Neural cell (in vitro differentiated cells): ENCODE data around the gene AHNAK2. TPM values are rescaled to one million over a fixed set of nuclear protein-coding genes. Genes with fewer than 3 reads are reported as not detected.

Experiments used
- H2AFZ ChIP-seq: fragments of 200-600, 300-800 bp; sonication (generic), shearing (Covaris generic); 2 replicates; pipeline ENCODE4 v1.6.0; 2014; ENCODE audit warnings: low read depth, mild to moderate bottlenecking, antibody characterized with exemption, low read length, moderate library complexity
- H3F3A ChIP-seq: fragments of 200-600 bp; shearing (Covaris generic); 2 replicates; pipeline ENCODE4 v1.6.1; 2016; ENCODE audit warnings: mild to moderate bottlenecking, moderate library complexity, mixed read lengths, antibody characterized with exemption, low read length; ENCODE audit not compliant: insufficient read depth, poor library complexity, severe bottlenecking
- H3K27ac ChIP-seq: fragments of 200-600, 300-800 bp; sonication (generic), shearing (Covaris generic); 2 replicates; pipeline ENCODE4 v1.5.1; 2014; ENCODE audit warnings: mild to moderate bottlenecking, low read length, moderate library complexity
- H3K27me3 ChIP-seq: fragments of 300-800, 200-600 bp; sonication (generic), shearing (Covaris generic); 2 replicates; pipeline ENCODE4 v1.6.0; 2014; ENCODE audit warnings: mild to moderate bottlenecking, low read depth, low read length, moderate library complexity; ENCODE audit not compliant: insufficient read depth
- H3K36me3 ChIP-seq: fragments of 300-800, 200-600 bp; sonication (generic), shearing (Covaris generic); 2 replicates; pipeline ENCODE4 v1.5.1; 2014; ENCODE audit warnings: mild to moderate bottlenecking, antibody characterized with exemption, low read length, moderate library complexity; ENCODE audit not compliant: insufficient read depth
- H3K4me2 ChIP-seq: fragments of 300-800, 200-600 bp; sonication (generic), shearing (Covaris generic); 2 replicates; pipeline ENCODE4 v1.6.0; 2014; ENCODE audit warnings: mild to moderate bottlenecking, low read length
- H3K4me3 ChIP-seq: fragments of 300-800, 200-600 bp; sonication (generic), shearing (Covaris generic); 2 replicates; pipeline ENCODE4 v1.5.1; 2014; ENCODE audit warnings: mild to moderate bottlenecking, low read length, moderate library complexity
- H3K79me2 ChIP-seq: fragments of 200-600 bp; shearing (Covaris generic); replicated peaks from 2 replicates; pipeline ENCODE4 v1.6.0; 2014; ENCODE audit warnings: mild to moderate bottlenecking, low read length, moderate library complexity; ENCODE audit not compliant: insufficient read depth
- H3K9ac ChIP-seq: fragments of 300-800, 200-600 bp; sonication (generic), shearing (Covaris generic); 2 replicates; pipeline ENCODE4 v1.6.1; 2016; ENCODE audit warnings: mild to moderate bottlenecking, low read length, mixed read lengths
- H3K9me2 ChIP-seq: fragments of 200-600 bp; shearing (Covaris generic); 2 replicates; pipeline ENCODE4 v1.6.1; 2016; ENCODE audit warnings: mild to moderate bottlenecking, low read length, mixed read lengths; ENCODE audit not compliant: insufficient read depth
- H3K9me3 ChIP-seq: fragments of 200-600, 300-800 bp; sonication (generic), shearing (Covaris generic); 2 replicates; pipeline ENCODE4 v1.6.1; 2016; ENCODE audit warnings: mild to moderate bottlenecking, mixed run types, low read length, moderate library complexity, mixed read lengths
- H4K20me1 ChIP-seq: fragments of 200-600 bp; shearing (Covaris generic); 2 replicates; pipeline ENCODE4 v1.6.1; 2016; ENCODE audit warnings: mild to moderate bottlenecking, mixed run types; ENCODE audit not compliant: insufficient read depth
- EP300 ChIP-seq: fragments of 450-650 bp; conservative IDR thresholded peaks from 2 replicates; pipeline ENCODE4 v1.6.1; 2014; ENCODE audit warnings: antibody characterized with exemption, mild to moderate bottlenecking, moderate library complexity; ENCODE audit not compliant: poor library complexity, severe bottlenecking
- EZH2 ChIP-seq: fragments of 200-600, 300-800 bp; shearing (Covaris generic), sonication (generic); IDR thresholded peaks from 2 replicates; pipeline ENCODE4 v1.6.1; 2014; ENCODE audit warnings: antibody characterized with exemption, low read length, borderline replicate concordance, mild to moderate bottlenecking; ENCODE audit not compliant: insufficient read depth, poor library complexity, severe bottlenecking
- MXI1 ChIP-seq: fragments of 450-650 bp; conservative IDR thresholded peaks from 2 replicates; pipeline ENCODE4 v1.6.1; 2014; ENCODE audit warnings: antibody characterized with exemption, mild to moderate bottlenecking; ENCODE audit not compliant: poor library complexity, severe bottlenecking
- POLR2AphosphoS5 ChIP-seq: IDR thresholded peaks from 2 replicates; pipeline ENCODE4 v1.6.1; 2012
- RAD21 ChIP-seq: fragments of 450-650 bp; conservative IDR thresholded peaks from 2 replicates; pipeline ENCODE4 v1.6.1; 2014; ENCODE audit warnings: antibody characterized with exemption, mild to moderate bottlenecking, moderate library complexity
- SMC3 ChIP-seq: fragments of 450-650 bp; conservative IDR thresholded peaks from 2 replicates; pipeline ENCODE4 v1.6.1; 2014; ENCODE audit warnings: antibody characterized with exemption, mild to moderate bottlenecking, moderate library complexity; ENCODE audit not compliant: poor library complexity
- TAF1 ChIP-seq: IDR thresholded peaks from 2 replicates; pipeline ENCODE4 v1.6.1; 2012; ENCODE audit warnings: low read depth
- polyA plus RNA-seq: library from polyadenylated mRNA; depleted of rRNA; stranded (reverse); fragments of >200 nt; gene quantifications from 2 replicates; pipeline ENCODE4 v1.2.3, GENCODE V29; 2014
- TF ChIP-seq, protein P1 (sequence below): fragments of 450-650 bp; IDR thresholded peaks from 2 replicates; pipeline ENCODE4 v1.5.1; 2014; ENCODE audit warnings: antibody characterized with exemption, mild to moderate bottlenecking, moderate library complexity; ENCODE audit not compliant: poor library complexity, severe bottlenecking
- TF ChIP-seq, protein P2 (sequence below): IDR thresholded peaks from 2 replicates; pipeline ENCODE4 v1.6.1; 2012; ENCODE audit warnings: borderline replicate concordance

The AHNAK2 gene
- polyA plus RNA-seq, 1 donor from 2014 or later, result 1.4 TPM

DNA sequence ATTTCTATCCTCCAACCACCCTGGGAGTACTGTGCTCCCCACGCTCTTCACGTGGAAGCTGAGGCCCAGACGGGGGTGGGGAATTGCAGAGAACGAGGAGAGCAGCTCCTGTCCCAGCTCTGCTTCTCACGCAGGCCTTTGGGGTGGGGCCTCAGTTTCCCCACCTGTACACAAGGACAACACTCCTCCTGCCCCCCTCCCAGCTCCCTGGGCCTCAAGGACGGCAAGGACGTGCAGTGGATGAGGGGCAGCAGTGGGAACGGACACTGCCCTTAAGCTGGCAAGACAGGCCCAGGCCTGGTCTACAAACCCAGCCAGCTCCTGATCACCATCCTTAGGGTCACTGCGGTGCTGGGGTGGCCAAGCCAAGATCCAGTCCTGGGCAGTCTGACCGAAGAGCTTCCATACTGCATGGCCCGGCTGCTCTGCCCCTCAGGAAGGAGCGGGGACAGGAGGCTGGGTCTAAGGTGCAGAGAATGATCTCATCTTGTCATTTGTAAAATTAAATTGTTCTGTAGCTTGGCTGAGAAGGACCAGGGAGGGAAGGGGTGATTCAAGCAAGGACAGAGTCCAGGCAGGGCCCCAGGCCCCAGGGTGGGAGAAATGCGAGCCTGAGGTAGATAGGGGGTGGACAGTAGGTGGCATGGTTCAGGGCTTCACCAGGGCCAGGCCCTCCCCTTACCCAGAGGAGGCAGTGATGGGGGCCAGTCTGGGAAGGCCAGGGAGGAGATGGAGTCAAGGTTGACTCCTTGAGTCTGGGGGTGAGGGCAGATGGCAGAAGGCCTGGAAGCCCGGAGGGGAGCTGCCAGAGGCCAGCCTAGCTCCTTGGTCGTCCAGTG is 6.1 kb upstream of the AHNAK2 start:
- Histone ChIP-seq H2AFZ (no peak overlapping the region), H3K9me3 (no peaks in the 10 kb centered on the region), H3K27me3 (no peaks in the 10 kb centered on the region), H3K4me3 (no peak overlapping the region), H3K79me2 (no peaks in the 10 kb centered on the region), H3K27ac (no peak overlapping the region), H4K20me1 (no peaks in the 10 kb centered on the region), H3K9ac (no peak overlapping the region), H3F3A (no peaks in the 10 kb centered on the region), H3K36me3 (no peaks in the 10 kb centered on the region), H3K4me2 (no peak overlapping the region), H3K9me2 (no peaks in the 10 kb centered on the region)
- TF ChIP-seq POLR2AphosphoS5 (no peak), SMC3 (no peak)

DNA sequence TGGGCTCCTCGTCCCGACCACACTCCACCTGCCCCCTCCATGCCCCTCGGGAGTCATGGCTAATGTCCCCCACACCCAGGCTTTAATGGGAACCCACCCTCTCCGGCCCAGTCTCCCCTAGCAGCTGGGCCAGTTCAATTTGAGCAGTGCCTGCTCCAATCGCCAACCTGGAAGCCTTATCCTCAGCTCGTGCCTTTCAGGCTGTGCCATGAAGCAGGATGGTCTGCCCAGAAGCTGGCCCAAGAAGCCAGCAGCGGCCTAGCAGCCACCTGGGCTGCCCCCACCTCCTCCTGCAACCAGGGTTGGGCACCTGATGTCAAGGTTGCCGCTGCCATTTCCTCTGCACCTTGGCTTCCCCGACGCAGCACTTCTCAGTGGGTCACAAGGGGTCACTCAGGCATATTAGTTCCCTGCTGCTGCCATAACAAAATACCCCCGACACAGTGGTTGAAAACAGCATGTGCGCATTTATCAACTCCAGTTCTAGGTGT is 5.1 kb upstream of the AHNAK2 start:
- Histone ChIP-seq H3K9me3 (no peaks in the 10 kb centered on the region), H3K27ac (no peak overlapping the region), H3K4me3 (no peak overlapping the region), H3K9ac (no peak overlapping the region), H4K20me1 (no peaks in the 10 kb centered on the region), H3K36me3 (no peaks in the 10 kb centered on the region), H3F3A (no peaks in the 10 kb centered on the region), H3K4me2 (no peak overlapping the region), H2AFZ (no peak overlapping the region), H3K9me2 (no peaks in the 10 kb centered on the region), H3K27me3 (peaks cover 8% of the 10 kb centered on the region), H3K79me2 (no peaks in the 10 kb centered on the region)
- TF ChIP-seq, protein P1, sequence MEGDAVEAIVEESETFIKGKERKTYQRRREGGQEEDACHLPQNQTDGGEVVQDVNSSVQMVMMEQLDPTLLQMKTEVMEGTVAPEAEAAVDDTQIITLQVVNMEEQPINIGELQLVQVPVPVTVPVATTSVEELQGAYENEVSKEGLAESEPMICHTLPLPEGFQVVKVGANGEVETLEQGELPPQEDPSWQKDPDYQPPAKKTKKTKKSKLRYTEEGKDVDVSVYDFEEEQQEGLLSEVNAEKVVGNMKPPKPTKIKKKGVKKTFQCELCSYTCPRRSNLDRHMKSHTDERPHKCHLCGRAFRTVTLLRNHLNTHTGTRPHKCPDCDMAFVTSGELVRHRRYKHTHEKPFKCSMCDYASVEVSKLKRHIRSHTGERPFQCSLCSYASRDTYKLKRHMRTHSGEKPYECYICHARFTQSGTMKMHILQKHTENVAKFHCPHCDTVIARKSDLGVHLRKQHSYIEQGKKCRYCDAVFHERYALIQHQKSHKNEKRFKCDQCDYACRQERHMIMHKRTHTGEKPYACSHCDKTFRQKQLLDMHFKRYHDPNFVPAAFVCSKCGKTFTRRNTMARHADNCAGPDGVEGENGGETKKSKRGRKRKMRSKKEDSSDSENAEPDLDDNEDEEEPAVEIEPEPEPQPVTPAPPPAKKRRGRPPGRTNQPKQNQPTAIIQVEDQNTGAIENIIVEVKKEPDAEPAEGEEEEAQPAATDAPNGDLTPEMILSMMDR, result no peak
- TF ChIP-seq EZH2 (no peak), TAF1 (no peak), EP300 (no peak), MXI1 (no peak), POLR2AphosphoS5 (no peak), SMC3 (no peak), RAD21 (no peak)
- TF ChIP-seq, protein P2, sequence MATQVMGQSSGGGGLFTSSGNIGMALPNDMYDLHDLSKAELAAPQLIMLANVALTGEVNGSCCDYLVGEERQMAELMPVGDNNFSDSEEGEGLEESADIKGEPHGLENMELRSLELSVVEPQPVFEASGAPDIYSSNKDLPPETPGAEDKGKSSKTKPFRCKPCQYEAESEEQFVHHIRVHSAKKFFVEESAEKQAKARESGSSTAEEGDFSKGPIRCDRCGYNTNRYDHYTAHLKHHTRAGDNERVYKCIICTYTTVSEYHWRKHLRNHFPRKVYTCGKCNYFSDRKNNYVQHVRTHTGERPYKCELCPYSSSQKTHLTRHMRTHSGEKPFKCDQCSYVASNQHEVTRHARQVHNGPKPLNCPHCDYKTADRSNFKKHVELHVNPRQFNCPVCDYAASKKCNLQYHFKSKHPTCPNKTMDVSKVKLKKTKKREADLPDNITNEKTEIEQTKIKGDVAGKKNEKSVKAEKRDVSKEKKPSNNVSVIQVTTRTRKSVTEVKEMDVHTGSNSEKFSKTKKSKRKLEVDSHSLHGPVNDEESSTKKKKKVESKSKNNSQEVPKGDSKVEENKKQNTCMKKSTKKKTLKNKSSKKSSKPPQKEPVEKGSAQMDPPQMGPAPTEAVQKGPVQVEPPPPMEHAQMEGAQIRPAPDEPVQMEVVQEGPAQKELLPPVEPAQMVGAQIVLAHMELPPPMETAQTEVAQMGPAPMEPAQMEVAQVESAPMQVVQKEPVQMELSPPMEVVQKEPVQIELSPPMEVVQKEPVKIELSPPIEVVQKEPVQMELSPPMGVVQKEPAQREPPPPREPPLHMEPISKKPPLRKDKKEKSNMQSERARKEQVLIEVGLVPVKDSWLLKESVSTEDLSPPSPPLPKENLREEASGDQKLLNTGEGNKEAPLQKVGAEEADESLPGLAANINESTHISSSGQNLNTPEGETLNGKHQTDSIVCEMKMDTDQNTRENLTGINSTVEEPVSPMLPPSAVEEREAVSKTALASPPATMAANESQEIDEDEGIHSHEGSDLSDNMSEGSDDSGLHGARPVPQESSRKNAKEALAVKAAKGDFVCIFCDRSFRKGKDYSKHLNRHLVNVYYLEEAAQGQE, result no peak
